HCT116 (cell line): ENCODE measurements around the gene EPG5. TPM values are rescaled to one million over a fixed set of nuclear protein-coding genes. Genes with fewer than 3 reads are reported as not detected.

Experiments used
- ATAC-seq: fragments of 200-7000 bp; cut with Tn5 transposase; 2 replicates; pipeline ENCODE4 v1.9.1; 2020; ENCODE audit warnings: mild to moderate bottlenecking, moderate library complexity
- BruUV-seq: library from RNA; stranded (reverse); fragments of 400-500 nt; replicated peaks from 2 replicates; lab custom pipeline; 2021; lab: Mats Ljungman, UMichigan
- CTCF ChIA-PET: fragments of 300-600 bp; sonication (Branson Sonifier 250); formaldehyde crosslinking; loops from one replicate; lab custom pipeline; 2021; ENCODE audit warnings: antibody characterized with exemption; lab: Charles Lee
- POLR2A ChIA-PET: fragments of 300-600, 350-600 bp; sonication (Branson Sonifier 250); formaldehyde crosslinking; loops from one replicate; lab custom pipeline; 2021; ENCODE audit warnings: antibody characterized with exemption; lab: Charles Lee
- RAD21 ChIA-PET, 2 experiments: fragments of 300-600 bp; sonication (Branson Sonifier 250); formaldehyde crosslinking; loops; one replicate each; lab custom pipeline; 2023; ENCODE audit warnings: low total read pairs in 2 of 2; ENCODE audit not compliant: uncharacterized antibody in 2 of 2, unreplicated experiment in 2 of 2, low non-redundant PET in 1 of 2; lab: Charles Lee
- DNase-seq: peaks from one replicate; pipeline ENCODE4 v3.0.0-alpha.2; 2010; ENCODE audit warnings: low read depth, low spot score
- H2AFZ ChIP-seq: fragments of 200-600 bp; shearing (Covaris generic), sonication (generic); 2 replicates; pipeline ENCODE4 v1.6.1; 2017; ENCODE audit warnings: low read depth, mixed run types, mixed read lengths, antibody characterized with exemption, low read length; ENCODE audit not compliant: poor library complexity, severe bottlenecking
- H3K27ac ChIP-seq: 2 replicates; pipeline ENCODE4 v1.5.1; 2012; ENCODE audit warnings: low read depth, low read length
- H3K27me3 ChIP-seq: fragments of 200-600 bp; sonication (generic); 2 replicates; pipeline ENCODE4 v1.6.1; 2016; ENCODE audit warnings: mixed run types, low read length, mixed read lengths; ENCODE audit not compliant: insufficient read depth
- H3K36me3 ChIP-seq, 2 experiments: fragments of 200-500 bp in 1 of 2; fragments of 200-600 bp in 1 of 2; sonication (Bioruptor generic) in 1 of 2; sonication (generic) in 1 of 2; 2 replicates each; pipeline versions ENCODE4 v1.5.1 to v1.6.1; 2014 to 2016; ENCODE audit warnings: low read length in 2 of 2, inconsistent platforms in 1 of 2, mixed read lengths in 1 of 2, mixed run types in 1 of 2; ENCODE audit not compliant: insufficient read depth in 2 of 2, control insufficient read depth in 1 of 2
- H3K4me1 ChIP-seq, 2 experiments: fragments of 200-600 bp in 1 of 2; sonication (generic) in 1 of 2; 2 replicates each; pipeline versions ENCODE4 v1.5.1 to v1.6.1; 2012 to 2017; ENCODE audit warnings: low read length in 2 of 2, inconsistent platforms in 1 of 2, mild to moderate bottlenecking in 1 of 2, mixed read lengths in 1 of 2, mixed run types in 1 of 2, moderate library complexity in 1 of 2; ENCODE audit not compliant: insufficient read depth in 2 of 2, control insufficient read depth in 1 of 2
- H3K4me2 ChIP-seq: fragments of 200-600 bp; sonication (generic); 2 replicates; pipeline ENCODE4 v1.6.1; 2017; ENCODE audit warnings: mixed run types, low read length, mixed read lengths
- H3K4me3 ChIP-seq, 2 experiments: fragments of 200-600 bp in 1 of 2; sonication (generic) in 1 of 2; replicated peaks in 1 of 2; 2 replicates each; pipeline ENCODE4 v1.5.1; 2011 to 2016; ENCODE audit warnings: low read length in 2 of 2, control low read depth in 1 of 2, low read depth in 1 of 2, mild to moderate bottlenecking in 1 of 2, mixed read lengths in 1 of 2, mixed run types in 1 of 2
- H3K79me2 ChIP-seq: fragments of 200-600 bp; sonication (generic); 2 replicates; pipeline ENCODE4 v1.6.1; 2017; ENCODE audit warnings: mild to moderate bottlenecking, mixed run types, low read length, moderate library complexity, mixed read lengths; ENCODE audit not compliant: insufficient read depth
- H3K9ac ChIP-seq: fragments of 200-600 bp; sonication (generic); 2 replicates; pipeline ENCODE4 v1.6.1; 2016; ENCODE audit warnings: low read length, mixed read lengths
- H3K9me2 ChIP-seq: fragments of 200-600 bp; sonication (generic), shearing (Covaris generic); 2 replicates; pipeline ENCODE4 v1.6.1; 2017; ENCODE audit warnings: mixed run types, mild to moderate bottlenecking, moderate library complexity; ENCODE audit not compliant: insufficient read depth
- H3K9me3 ChIP-seq, 2 experiments: fragments of 200-500 bp in 1 of 2; fragments of 200-600 bp in 1 of 2; sonication (Bioruptor generic) in 1 of 2; sonication (generic) in 1 of 2; 2 replicates each; pipeline ENCODE4 v1.6.1; 2014 to 2017; ENCODE audit warnings: low read length in 2 of 2, mixed read lengths in 2 of 2, inconsistent platforms in 1 of 2, low read depth in 1 of 2, mild to moderate bottlenecking in 1 of 2, mixed run types in 1 of 2, moderate library complexity in 1 of 2; ENCODE audit not compliant: control insufficient read depth in 1 of 2, insufficient read depth in 1 of 2
- H4K20me1 ChIP-seq: fragments of 200-600 bp; sonication (generic), shearing (Covaris generic); 2 replicates; pipeline ENCODE4 v1.6.1; 2017; ENCODE audit warnings: mixed run types, mild to moderate bottlenecking, moderate library complexity; ENCODE audit not compliant: insufficient read depth
- CBX3 ChIP-seq: IDR thresholded peaks from 2 replicates; pipeline ENCODE4 v1.6.1; 2012; ENCODE audit warnings: low read depth
- EGR1 ChIP-seq: IDR thresholded peaks from 2 replicates; pipeline ENCODE4 v1.6.1; 2012; ENCODE audit warnings: low read depth
- EZH2 ChIP-seq: fragments of 200-600 bp; sonication (generic); IDR thresholded peaks from 2 replicates; pipeline ENCODE4 v1.6.1; 2017; ENCODE audit warnings: antibody characterized with exemption, mixed run types
- EZH2phosphoT487 ChIP-seq: fragments of 200-600 bp; IDR thresholded peaks from 2 replicates; pipeline ENCODE4 v1.6.1; 2018; ENCODE audit warnings: antibody characterized with exemption, borderline replicate concordance
- POLR2A ChIP-seq: IDR thresholded peaks from 2 replicates; pipeline ENCODE4 v1.7.0; 2011; ENCODE audit warnings: borderline replicate concordance; ENCODE audit not compliant: insufficient read depth, insufficient read length; ENCODE audit errors: extremely low read depth
- RAD21 ChIP-seq: IDR thresholded peaks from 2 replicates; pipeline ENCODE4 v1.6.1; 2012; ENCODE audit warnings: low read depth, mild to moderate bottlenecking
- SIN3A ChIP-seq: IDR thresholded peaks from 2 replicates; pipeline ENCODE4 v1.6.1; 2012; ENCODE audit warnings: low read depth
- TCF7L2 ChIP-seq: IDR thresholded peaks from 2 replicates; pipeline ENCODE4 v1.7.0; 2011; ENCODE audit warnings: borderline replicate concordance, inconsistent platforms; ENCODE audit not compliant: insufficient read depth, insufficient read length; ENCODE audit errors: extremely low read depth
- YY1 ChIP-seq: IDR thresholded peaks from 2 replicates; pipeline ENCODE4 v1.6.1; 2011; ENCODE audit warnings: low read length, low read depth, moderate library complexity, mild to moderate bottlenecking; ENCODE audit not compliant: insufficient replicate concordance; ENCODE audit errors: extremely low read depth
- intact Hi-C: fragments of 100-400 bp; cut with micrococcal nuclease; formaldehyde crosslinking; loops from 2 replicates; pipeline ENCODE4 v1.10.0; 2022
- total RNA-seq: library from RNA; stranded (reverse); gene quantifications from one replicate; pipeline ENCODE4 v1.2.1, GENCODE V29; 2021; ENCODE audit not compliant: unreplicated experiment
- TF ChIP-seq, protein P1 (sequence below): IDR thresholded peaks from 2 replicates; pipeline ENCODE4 v1.6.1; 2012; ENCODE audit warnings: low read depth

The EPG5 gene
- total RNA-seq, 1 experiment from 2014 or later, result 12.9 TPM

DNA sequence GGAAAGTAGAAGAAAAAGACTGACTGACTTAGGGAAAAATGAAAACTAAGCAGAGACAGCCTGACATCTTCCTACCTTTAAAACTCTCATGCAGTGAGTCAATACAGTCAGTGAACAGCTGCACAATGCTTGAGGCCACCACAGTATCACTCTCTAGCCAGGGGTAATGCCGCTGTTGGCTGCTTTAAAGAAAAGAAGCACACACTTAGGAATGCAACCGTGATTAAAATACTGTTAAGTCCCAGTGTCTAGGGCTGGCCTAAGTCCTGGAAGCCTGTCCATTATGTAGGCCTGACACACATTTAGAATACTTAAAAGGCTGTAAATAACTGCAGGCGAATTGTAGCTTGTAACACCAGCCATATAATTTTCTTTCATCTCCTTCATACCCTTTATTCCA lies 91.0 kb downstream of the EPG5 start:
- TF ChIP-seq YY1, result no peak
- no peak for TF ChIP-seq TCF7L2
- TF ChIP-seq, protein P1, sequence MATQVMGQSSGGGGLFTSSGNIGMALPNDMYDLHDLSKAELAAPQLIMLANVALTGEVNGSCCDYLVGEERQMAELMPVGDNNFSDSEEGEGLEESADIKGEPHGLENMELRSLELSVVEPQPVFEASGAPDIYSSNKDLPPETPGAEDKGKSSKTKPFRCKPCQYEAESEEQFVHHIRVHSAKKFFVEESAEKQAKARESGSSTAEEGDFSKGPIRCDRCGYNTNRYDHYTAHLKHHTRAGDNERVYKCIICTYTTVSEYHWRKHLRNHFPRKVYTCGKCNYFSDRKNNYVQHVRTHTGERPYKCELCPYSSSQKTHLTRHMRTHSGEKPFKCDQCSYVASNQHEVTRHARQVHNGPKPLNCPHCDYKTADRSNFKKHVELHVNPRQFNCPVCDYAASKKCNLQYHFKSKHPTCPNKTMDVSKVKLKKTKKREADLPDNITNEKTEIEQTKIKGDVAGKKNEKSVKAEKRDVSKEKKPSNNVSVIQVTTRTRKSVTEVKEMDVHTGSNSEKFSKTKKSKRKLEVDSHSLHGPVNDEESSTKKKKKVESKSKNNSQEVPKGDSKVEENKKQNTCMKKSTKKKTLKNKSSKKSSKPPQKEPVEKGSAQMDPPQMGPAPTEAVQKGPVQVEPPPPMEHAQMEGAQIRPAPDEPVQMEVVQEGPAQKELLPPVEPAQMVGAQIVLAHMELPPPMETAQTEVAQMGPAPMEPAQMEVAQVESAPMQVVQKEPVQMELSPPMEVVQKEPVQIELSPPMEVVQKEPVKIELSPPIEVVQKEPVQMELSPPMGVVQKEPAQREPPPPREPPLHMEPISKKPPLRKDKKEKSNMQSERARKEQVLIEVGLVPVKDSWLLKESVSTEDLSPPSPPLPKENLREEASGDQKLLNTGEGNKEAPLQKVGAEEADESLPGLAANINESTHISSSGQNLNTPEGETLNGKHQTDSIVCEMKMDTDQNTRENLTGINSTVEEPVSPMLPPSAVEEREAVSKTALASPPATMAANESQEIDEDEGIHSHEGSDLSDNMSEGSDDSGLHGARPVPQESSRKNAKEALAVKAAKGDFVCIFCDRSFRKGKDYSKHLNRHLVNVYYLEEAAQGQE, result no peak
- no peak for TF ChIP-seq SIN3A
- no peak for TF ChIP-seq EZH2
- TF ChIP-seq CBX3, result no peak
- no peak for TF ChIP-seq EZH2phosphoT487
- no peak for TF ChIP-seq POLR2A
- no peak for TF ChIP-seq EGR1
- TF ChIP-seq RAD21, result no peak
- no peaks in the 10 kb centered on the region for H3K9me3 ChIP-seq
- no peak for ATAC-seq
- peaks cover 0 to 5% of the 10 kb centered on the region in 2 experiments; a peak in 1 of 4 replicates for H3K36me3 ChIP-seq
- no peak overlapping the region for H3K9ac ChIP-seq
- DNase-seq, result no peak
- H3K27me3 ChIP-seq, result no peaks in the 10 kb centered on the region
- no peak overlapping the region for H3K4me2 ChIP-seq
- no peak overlapping the region for H3K4me3 ChIP-seq
- no peaks in the 10 kb centered on the region for H3K9me2 ChIP-seq
- H2AFZ ChIP-seq, result no peak overlapping the region
- ChIA-PET RAD21 (no interaction called here), POLR2A (no interaction called here), CTCF (interaction anchor here (1.5 kb wide), 1 partner anchor 34 kb away, joined by 3 read pairs; no protein-coding TSS in a partner anchor)
- H4K20me1 ChIP-seq, result no peaks in the 10 kb centered on the region
- intact Hi-C loops, result no loop called here
- H3K4me1 ChIP-seq, result no peaks in the 10 kb centered on the region
- H3K27ac ChIP-seq, result no peak overlapping the region
- BruUV-seq, result no TSS peak
- H3K79me2 ChIP-seq, result no peaks in the 10 kb centered on the region
